ENCODE results near the gene DUXB. TPM values are rescaled to one million over a fixed set of nuclear protein-coding genes. Genes with fewer than 3 reads are reported as not detected.

DUXB gene
- total RNA-seq, 1 donor from 2014 or later: not detected

- no peak overlapping the region for H3K4me2 ChIP-seq
- Mint-ChIP-seq H3K4me3 (no peak overlapping the region), H3K27me3 (ENCODE audit: insufficient read depth, low read depth) (peaks cover 5% of the 10 kb centered on the region), H3K4me1 (no peaks in the 10 kb centered on the region), H3K36me3 (no peaks in the 10 kb centered on the region), H3K27ac (no peak overlapping the region), H3K9me3 (peaks cover 20% of the 10 kb centered on the region)
- H4K20me1 ChIP-seq (ENCODE audit: low read depth): no peaks in the 10 kb centered on the region
- H3K27ac ChIP-seq: no peak overlapping the region
- H3K4me1 ChIP-seq: no peaks in the 10 kb centered on the region
- H3K36me3 ChIP-seq: no peaks in the 10 kb centered on the region
- no peak overlapping the region for H3K9ac ChIP-seq
- no peak overlapping the region for H2AFZ ChIP-seq (replicated peaks)
- no peaks in the 10 kb centered on the region for H3K79me2 ChIP-seq (ENCODE audit: low read depth)
- TF ChIP-seq, protein P1, sequence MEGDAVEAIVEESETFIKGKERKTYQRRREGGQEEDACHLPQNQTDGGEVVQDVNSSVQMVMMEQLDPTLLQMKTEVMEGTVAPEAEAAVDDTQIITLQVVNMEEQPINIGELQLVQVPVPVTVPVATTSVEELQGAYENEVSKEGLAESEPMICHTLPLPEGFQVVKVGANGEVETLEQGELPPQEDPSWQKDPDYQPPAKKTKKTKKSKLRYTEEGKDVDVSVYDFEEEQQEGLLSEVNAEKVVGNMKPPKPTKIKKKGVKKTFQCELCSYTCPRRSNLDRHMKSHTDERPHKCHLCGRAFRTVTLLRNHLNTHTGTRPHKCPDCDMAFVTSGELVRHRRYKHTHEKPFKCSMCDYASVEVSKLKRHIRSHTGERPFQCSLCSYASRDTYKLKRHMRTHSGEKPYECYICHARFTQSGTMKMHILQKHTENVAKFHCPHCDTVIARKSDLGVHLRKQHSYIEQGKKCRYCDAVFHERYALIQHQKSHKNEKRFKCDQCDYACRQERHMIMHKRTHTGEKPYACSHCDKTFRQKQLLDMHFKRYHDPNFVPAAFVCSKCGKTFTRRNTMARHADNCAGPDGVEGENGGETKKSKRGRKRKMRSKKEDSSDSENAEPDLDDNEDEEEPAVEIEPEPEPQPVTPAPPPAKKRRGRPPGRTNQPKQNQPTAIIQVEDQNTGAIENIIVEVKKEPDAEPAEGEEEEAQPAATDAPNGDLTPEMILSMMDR (IDR thresholded peaks at IDR 0.05): no peak
- TF ChIP-seq EZH2phosphoT487 (IDR thresholded peaks at IDR 0.05) (no peak), EZH2 (IDR thresholded peaks at IDR 0.05) (no peak)
- H3K4me3 ChIP-seq: no peak overlapping the region
- peaks cover 9% of the 10 kb centered on the region for H3K9me3 ChIP-seq (ENCODE audit: low read depth)
- H3F3A ChIP-seq (ENCODE audit: low read depth): no peaks in the 10 kb centered on the region
- no peak for DNase-seq (ENCODE audit: low spot score)
- H3K27me3 ChIP-seq: no peaks in the 10 kb centered on the region
Measured at GRCh38 chr16:75710344-75710743, 9.1 kb upstream of the DUXB start.

GRCh38 chr16:75703306-75703705 is 2.0 kb upstream of the DUXB start:
- H3K4me3 ChIP-seq: no peak overlapping the region
- H3K9ac ChIP-seq: no peak overlapping the region
- no peaks in the 10 kb centered on the region for H4K20me1 ChIP-seq (ENCODE audit: low read depth)
- H3F3A ChIP-seq (ENCODE audit: low read depth): no peaks in the 10 kb centered on the region
- H3K9me3 ChIP-seq (ENCODE audit: low read depth): no peaks in the 10 kb centered on the region
- Mint-ChIP-seq H3K27me3 (ENCODE audit: insufficient read depth, low read depth) (peaks cover 2% of the 10 kb centered on the region), H3K27ac (no peak overlapping the region), H3K36me3 (no peaks in the 10 kb centered on the region), H3K4me3 (no peak overlapping the region), H3K4me1 (peaks cover 5% of the 10 kb centered on the region), H3K9me3 (peaks cover 7% of the 10 kb centered on the region)
- H3K4me2 ChIP-seq: no peak overlapping the region
- H3K27ac ChIP-seq: no peak overlapping the region
- TF ChIP-seq EZH2 (IDR thresholded peaks at IDR 0.05) (no peak), EZH2phosphoT487 (IDR thresholded peaks at IDR 0.05) (no peak)
- TF ChIP-seq, protein P1 (IDR thresholded peaks at IDR 0.05): no peak
- no peaks in the 10 kb centered on the region for H3K79me2 ChIP-seq (ENCODE audit: low read depth)
- no peak overlapping the region for H2AFZ ChIP-seq (replicated peaks)
- DNase-seq (ENCODE audit: low spot score): no peak
- H3K4me1 ChIP-seq: peaks cover 4% of the 10 kb centered on the region
- H3K36me3 ChIP-seq: no peaks in the 10 kb centered on the region
- H3K27me3 ChIP-seq: no peaks in the 10 kb centered on the region

DNA sequence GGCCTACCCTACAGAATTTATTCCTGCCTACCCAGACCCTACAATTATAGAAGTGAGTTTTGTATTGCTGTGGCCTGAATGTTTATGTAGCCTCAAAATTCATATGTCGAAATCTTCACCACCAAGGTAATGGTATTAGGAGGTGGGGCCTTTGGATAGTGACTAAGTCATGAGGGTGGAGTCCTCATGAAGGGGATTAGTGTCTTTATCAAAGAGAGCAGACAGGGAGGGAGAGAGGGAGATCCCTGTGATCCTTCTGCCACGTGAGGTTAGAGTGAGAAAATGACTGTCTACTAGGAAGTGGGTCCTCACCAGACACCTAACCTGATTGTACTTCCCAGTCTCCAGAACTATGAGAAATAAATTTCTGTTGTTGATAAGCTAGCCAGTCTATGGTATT is 981 bp upstream of the DUXB start:
- Histone ChIP-seq H4K20me1 (ENCODE audit: low read depth) (no peaks in the 10 kb centered on the region), H3K79me2 (ENCODE audit: low read depth) (no peaks in the 10 kb centered on the region), H3K4me1 (peaks cover 4% of the 10 kb centered on the region), H3K9ac (no peak overlapping the region), H3K36me3 (no peaks in the 10 kb centered on the region), H3K4me2 (no peak overlapping the region), H3K27ac (no peak overlapping the region), H3K4me3 (no peak overlapping the region), H3K9me3 (ENCODE audit: low read depth) (no peaks in the 10 kb centered on the region), H3F3A (ENCODE audit: low read depth) (no peaks in the 10 kb centered on the region), H3K27me3 (no peaks in the 10 kb centered on the region), H2AFZ (replicated peaks) (no peak overlapping the region)
- no peak overlapping the region for H3K27ac Mint-ChIP-seq
- H3K36me3 Mint-ChIP-seq: no peaks in the 10 kb centered on the region
- peaks cover 5% of the 10 kb centered on the region for H3K9me3 Mint-ChIP-seq
- DNase-seq (ENCODE audit: low spot score): no peak
- TF ChIP-seq, protein P1 (IDR thresholded peaks at IDR 0.05): no peak
- TF ChIP-seq EZH2 (IDR thresholded peaks at IDR 0.05): no peak
- no peak for TF ChIP-seq EZH2phosphoT487 (IDR thresholded peaks at IDR 0.05)
- peaks cover 5% of the 10 kb centered on the region for H3K4me1 Mint-ChIP-seq
- no peak overlapping the region for H3K4me3 Mint-ChIP-seq
- H3K27me3 Mint-ChIP-seq (ENCODE audit: insufficient read depth, low read depth): peaks cover 2% of the 10 kb centered on the region
